A549 (cell line): Measurements from ENCODE around the gene CHPF2.

Experiments
- CEBPB ChIP-seq, 2 experiments: fragments of >200 bp in 1 of 2; sonication (Bioruptor Twin) in 1 of 2; formaldehyde crosslinking in 1 of 2; IDR thresholded peaks; 2 replicates each; pipeline ENCODE4 v1.6.1; 2012 to 2016
- CTCF ChIP-seq: fragments of >200 bp; sonication (Bioruptor Twin); formaldehyde crosslinking; IDR thresholded peaks from 3 replicates; pipeline ENCODE4 v1.5.1; 2016
- HDAC2 ChIP-seq: fragments of 200-600 bp; sonication (generic); IDR thresholded peaks from 2 replicates; pipeline ENCODE4 v1.6.1; 2016
- REST ChIP-seq: fragments of 200-600 bp; sonication (generic); IDR thresholded peaks from 2 replicates; pipeline ENCODE4 v1.6.1; 2016; ENCODE audit warnings: antibody characterized with exemption, mild to moderate bottlenecking, moderate library complexity

- TF ChIP-seq REST (no peak), HDAC2 (no peak), CEBPB (IDR thresholded peaks at IDR 0.05) (no peak), CTCF (no peak)
Observed at GRCh38 chr7:151254851-151255250, 22.6 kb downstream of the CHPF2 start.
